GM13976 (cell line): ENCODE data around the gene FXYD6.
"Not testable (repeated sequence)": the region's sequence is repeated elsewhere in the genome, so short reads cannot be mapped to it uniquely, and the experiment has no call there.

ENCODE experiments used
- DNase-seq: peaks from one replicate; pipeline ENCODE4 v3.0.0; 2012; ENCODE audit warnings: low spot score
- in situ Hi-C: fragments of 300-500 bp; cut with MboI; formaldehyde crosslinking; loops from one replicate; pipeline ENCODE4 v1.12.0; 2022; ENCODE audit warnings: low sequenced_read_pairs, mixed read lengths, inconsistent platforms; ENCODE audit not compliant: unreplicated experiment
- TF ChIP-seq, protein P1 (sequence below): IDR thresholded peaks from 2 replicates; pipeline ENCODE4 v1.5.1; 2012; ENCODE audit warnings: borderline replicate concordance, mild to moderate bottlenecking; ENCODE audit not compliant: insufficient read depth; ENCODE audit errors: extremely low read depth, missing control alignments, control extremely low read depth

The FXYD6 gene

GRCh38 chr11:117871160-117871559, 5.3 kb downstream of the FXYD6 start:
- TF ChIP-seq, protein P1, sequence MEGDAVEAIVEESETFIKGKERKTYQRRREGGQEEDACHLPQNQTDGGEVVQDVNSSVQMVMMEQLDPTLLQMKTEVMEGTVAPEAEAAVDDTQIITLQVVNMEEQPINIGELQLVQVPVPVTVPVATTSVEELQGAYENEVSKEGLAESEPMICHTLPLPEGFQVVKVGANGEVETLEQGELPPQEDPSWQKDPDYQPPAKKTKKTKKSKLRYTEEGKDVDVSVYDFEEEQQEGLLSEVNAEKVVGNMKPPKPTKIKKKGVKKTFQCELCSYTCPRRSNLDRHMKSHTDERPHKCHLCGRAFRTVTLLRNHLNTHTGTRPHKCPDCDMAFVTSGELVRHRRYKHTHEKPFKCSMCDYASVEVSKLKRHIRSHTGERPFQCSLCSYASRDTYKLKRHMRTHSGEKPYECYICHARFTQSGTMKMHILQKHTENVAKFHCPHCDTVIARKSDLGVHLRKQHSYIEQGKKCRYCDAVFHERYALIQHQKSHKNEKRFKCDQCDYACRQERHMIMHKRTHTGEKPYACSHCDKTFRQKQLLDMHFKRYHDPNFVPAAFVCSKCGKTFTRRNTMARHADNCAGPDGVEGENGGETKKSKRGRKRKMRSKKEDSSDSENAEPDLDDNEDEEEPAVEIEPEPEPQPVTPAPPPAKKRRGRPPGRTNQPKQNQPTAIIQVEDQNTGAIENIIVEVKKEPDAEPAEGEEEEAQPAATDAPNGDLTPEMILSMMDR: no peak
- in situ Hi-C loops: no loop called here
- DNase-seq: no peak

DNA sequence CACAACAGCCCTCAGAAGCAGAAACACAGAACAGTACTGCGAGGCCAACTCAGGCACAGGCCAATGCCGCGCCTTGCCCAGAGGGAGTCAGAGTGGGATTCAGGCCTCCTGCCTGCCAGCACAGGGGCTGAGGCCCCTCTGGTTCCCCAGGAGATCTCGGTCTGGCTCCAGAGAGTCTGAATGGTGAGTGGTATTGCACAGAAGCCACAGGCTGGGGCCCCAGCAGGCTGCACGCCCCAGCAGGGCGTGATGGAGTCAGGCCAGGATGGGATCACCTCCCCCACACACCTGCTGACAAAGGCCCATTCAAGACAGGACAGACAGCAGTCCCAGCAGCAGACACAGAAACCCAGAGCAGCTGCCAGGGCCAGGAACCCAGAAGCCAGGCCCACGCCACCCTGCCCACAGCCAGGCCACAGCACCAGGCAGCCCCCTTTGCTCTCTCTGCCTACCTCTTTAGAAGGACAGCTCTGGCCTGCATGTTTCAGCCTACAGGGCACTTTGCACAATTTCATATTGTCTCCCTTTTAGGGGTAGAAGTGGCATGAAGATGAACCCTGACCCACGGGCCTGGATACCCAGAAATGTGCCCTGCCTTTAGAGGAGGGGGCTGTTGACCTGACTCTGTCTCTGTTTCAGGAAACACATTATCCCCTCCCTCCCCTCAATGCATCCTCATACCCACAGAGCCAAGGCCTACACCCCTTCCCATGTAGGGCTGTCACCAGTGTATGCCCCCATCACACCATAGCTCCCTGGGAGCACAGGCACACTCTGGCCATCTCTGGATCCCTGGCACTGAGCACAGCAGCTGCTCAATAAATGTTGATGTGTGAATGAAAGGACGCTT, 6.1 kb downstream of the FXYD6 start:
- DNase-seq: no peak
- TF ChIP-seq, protein P1: no peak
- in situ Hi-C loops: no loop called here

DNA sequence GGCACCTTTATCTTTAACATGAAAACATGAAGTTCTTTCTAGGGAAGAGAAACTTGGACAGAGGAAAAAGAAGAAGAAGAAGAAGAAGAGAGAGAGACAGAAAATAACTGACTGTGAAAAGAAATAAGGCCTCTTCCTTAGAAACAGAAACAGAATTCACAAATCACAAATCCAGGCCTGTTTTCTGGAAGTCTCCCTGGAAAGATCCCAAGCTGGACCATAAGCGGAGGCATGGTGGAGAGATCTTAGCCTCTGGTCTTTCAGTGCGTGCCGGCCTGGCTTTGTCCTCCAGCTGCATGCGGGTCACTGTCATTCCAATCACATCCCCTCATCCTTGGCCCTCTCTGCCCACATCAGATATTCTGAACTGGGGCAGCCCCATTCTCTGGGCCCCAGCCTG, 6.9 kb downstream of the FXYD6 start:
- TF ChIP-seq, protein P1: no peak
- in situ Hi-C loops: no loop called here
- DNase-seq: no peak

GRCh38 chr11:117868815-117869561, 7.5 kb downstream of the FXYD6 start:
- no peak for DNase-seq
- TF ChIP-seq, protein P1: no peak
- in situ Hi-C loops: no loop called here

DNA sequence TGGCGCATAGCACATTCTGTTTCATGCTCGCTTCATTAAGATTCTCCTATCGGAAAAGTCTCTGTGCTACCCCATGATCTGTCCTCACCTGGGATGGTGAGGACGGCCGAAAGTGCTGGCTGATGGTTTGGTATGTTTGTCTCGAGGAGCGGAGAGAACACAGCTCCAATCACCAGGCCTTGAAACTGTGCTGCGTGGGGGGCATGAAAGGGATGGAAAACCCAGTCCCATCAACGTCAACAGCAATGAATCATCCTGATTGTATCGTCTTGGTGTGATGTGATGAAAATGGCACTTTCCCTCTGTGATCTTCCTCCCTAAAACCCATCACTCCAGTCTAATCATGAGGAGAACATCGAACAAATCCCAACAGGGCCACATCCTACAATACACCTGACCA, 8.4 kb downstream of the FXYD6 start:
- no peak for DNase-seq
- TF ChIP-seq, protein P1: no peak
- in situ Hi-C loops: no loop called here

GRCh38 chr11:117866526-117866925, 9.9 kb downstream of the FXYD6 start:
- in situ Hi-C loops: no loop called here
- no peak for DNase-seq
- TF ChIP-seq, protein P1: no peak

DNA sequence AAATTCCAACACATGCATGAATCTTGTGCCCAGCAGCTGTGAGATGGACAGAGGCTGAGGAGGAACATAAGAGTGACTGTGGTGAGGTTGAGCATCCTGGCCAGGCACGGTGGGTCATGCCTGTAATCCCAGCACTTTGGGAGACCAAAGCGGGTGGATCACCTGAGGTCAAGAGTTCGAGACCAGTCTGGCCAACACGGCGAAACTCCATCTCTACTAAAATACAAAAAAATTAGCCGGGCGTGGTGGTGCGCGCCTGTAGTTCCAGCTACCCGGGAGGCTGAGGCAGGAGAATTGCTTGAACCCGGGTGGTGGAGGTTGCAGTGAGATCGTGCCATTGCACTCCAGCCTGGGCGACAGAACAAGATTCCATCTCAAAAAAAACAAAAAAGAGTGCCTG, 10.9 kb downstream of the FXYD6 start:
- DNase-seq, in situ Hi-C loops: not testable (repeated sequence)
